SW 1271 (cell line): ENCODE data around the gene TTC21A.
A peak's percentile ranks its signal among the peaks of the same experiment; 100 is the strongest.

Source experiments
- DNase-seq, 2 experiments: peaks; one replicate each; lab custom pipeline; 2025; lab: John Stamatoyannopoulos, UW

TTC21A gene

DNA sequence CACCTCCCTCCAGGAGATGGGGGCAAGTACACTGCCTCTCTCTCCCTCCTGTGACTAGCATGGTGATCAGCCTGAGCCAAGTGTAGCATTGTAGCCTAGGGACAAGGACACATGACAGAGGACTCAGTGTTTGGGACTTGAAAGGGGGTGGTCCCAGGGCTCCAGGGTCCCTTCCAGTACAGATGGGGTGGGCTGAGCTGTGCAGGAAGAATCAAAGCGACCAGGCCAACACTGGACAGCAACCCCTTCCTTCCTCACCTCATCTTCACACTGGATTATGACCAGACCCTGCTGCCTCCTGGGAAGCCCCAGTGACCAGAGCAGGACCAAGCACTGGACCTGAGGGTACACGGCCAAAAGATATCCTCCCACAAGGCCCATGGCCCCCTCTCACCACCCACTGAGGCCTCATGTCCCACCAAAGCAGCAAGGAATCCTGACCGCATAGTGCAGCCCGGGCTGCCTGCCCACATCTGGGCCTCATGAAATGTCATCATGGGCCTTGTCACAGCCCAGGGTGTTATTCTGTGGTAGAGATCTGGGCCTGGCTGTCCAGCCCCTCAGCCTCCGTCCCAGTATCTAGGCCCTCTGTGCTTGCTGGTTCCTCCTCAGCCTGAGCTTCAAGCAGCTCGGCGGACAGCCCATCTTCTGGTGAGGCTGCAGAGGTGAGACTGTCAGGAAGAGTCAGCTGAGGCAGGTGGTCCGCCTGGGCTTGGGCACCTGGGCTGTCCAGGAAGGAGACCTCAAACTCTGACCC is 9.6 kb upstream of the TTC21A start:
- DNase-seq: no peak

DNA sequence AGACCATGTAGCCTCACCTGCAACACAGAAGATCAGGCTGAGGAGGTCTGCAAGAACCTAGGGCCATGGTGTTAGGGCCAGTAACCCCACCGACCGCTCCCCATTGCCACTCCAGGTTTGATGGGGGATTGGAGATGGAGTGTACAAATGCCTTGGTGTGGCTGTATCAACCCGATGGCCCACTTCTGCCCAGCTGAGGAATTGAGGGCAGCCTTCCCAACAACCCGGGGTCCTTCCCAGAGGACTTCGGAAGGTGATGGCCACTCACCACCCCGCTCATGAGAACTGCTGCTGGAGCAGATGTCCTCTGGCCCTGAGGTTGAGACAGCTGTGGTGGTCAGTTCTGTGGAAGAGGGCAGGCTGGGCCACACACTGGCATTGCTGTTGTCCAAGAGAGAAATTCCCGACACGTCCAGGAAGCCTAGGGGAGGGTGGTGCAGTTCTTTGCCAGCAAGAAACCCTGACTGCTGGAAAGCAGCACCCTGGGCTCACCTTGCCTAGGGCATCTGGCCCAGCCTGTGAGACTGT is 8.9 kb upstream of the TTC21A start:
- DNase-seq: no peak

DNA sequence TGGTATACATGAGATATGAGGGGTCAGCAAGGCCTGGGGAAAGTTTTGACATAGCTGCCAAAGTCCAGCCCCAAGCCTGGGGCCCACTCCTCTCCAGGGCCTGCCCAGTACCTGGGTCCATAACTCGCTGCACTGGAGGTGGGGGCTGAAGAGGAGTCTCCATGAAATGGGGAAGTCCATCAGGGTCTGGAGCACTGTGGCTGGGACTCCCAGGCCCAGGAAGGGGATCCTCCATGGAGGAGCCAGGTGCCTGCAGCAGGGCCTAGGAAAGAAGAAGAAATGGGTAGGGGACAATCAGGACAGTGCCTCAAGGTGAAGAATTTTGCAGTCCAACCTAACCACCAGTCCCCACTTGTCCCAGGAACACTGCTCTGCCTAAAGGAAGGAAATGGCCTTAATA is 8.2 kb upstream of the TTC21A start:
- no peak for DNase-seq

DNA sequence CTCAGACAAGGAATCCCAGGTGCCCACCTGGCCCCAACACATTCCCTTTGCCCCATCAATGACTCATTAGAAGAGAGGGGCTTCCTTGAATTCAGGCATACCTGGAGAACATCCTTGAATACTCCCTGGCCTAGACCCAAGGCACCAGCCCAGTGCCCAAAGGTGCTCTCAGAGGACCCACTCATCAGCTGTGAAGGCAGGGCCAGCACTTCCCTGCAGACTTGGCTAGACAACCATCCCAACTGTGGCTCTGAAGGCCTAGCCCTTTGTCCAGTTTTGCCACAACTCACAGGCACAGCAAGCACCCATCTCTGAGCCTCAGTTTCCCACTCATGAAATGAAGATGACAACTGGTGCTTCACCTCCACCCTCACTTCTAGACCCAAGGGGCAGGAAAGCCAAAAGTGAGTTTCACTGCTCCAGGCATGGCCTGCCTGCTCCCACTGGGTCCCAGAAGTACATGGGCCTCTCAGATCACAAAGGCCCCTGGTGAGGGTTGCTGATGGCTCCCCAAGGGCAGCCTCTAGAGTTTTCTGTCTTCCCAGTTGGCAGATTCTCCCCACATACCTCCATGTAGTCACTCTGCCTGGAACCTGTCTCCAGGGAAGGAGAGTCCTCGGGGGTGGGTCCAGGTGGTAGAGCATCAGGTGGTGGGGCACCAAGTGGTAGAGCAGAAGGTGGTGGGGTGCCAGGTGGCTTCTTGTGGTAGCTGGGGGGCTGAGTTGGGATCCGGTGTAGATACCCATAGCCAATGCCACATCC is 7.6 kb upstream of the TTC21A start:
- DNase-seq: no peak

DNA sequence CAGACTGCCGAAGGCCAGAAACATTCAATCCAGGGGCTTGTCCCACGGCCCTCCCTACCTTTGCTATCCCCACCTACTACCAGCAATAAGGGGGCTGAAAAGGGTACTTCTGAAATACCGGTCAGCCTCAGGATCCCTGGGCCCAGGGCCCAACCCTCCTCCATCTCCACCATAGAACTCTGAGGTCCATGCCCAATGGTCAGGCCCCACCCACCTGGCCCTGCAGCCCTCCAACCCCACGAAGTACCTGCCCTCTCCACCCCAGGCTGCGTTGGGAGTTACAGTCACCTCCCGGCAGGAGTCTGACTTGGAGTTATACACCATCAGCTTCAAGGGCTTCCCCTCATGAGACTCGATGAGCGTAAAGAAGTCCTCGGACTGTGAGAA is 7.0 kb upstream of the TTC21A start:
- no peak for DNase-seq

DNA sequence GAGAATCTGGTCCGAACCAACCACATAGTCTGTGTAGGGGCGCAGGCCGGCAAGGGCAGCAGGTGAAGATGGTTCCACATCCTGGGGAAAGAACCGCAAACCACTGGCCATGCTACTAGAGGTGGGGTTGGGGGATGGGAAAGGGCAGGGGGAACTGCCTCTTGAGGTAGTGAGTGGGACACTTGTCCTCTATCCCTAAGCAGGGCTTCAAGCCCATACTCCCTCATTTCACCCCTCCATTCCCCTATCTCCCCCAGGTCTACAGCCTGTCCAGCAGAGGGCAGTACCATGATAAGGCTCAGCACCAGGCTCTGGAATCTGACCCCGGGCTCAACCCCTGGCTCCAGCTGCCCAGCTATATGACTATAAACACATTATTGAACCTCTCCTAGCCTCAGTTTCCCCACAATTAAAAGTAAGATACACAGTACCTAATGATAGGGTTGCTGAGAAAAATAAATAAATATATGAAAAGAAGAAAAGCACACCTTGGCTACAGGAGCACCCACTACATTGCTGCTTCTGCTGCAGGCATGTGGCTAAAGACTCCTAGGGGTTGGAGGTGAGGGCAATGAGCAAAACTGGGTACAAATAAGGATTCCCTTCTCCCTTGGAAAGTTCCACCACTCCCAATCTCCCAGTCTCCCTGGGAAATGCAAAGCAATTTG is 6.3 kb upstream of the TTC21A start:
- DNase-seq: peak in 1 of 2 experiments; percentile 42

DNA sequence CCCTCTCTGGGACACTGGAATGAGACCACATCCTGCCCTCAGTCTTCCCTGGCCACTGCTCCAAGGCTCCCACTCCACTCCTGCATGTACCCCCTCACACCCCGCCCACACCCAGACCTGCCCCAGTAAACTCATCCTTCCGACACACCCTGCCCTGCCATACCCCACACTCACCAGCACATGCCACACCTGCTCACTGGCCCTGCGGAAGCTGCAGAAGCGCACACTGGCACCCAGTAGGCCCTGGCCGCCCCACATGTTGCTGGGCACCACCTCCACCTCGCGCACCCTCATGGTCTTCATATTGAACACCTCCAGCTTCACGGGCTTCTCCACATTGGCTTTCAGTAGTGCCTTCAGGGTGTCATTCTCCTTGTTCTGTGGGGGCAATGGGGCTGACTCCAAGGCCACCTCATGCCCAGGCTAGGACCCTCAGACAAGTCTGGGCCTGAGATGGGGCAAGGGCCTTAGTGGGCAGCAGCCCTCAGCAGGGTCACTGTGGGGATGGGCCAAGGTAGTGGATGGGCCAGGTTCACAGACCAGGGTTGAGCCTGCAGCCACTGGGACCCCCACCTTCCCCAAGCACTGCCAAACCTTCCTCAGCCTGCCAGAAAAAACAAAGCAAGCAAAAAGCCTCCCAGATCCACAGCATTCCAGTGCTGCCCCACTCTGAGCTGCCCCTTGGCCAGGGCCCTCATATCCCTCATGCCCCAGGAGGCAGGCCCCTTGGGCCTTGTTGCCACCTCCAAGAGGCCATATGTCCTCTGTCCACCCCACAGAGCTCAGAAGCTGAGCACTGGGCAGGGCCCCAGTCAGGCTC is 4.8 kb upstream of the TTC21A start:
- no peak for DNase-seq

DNA sequence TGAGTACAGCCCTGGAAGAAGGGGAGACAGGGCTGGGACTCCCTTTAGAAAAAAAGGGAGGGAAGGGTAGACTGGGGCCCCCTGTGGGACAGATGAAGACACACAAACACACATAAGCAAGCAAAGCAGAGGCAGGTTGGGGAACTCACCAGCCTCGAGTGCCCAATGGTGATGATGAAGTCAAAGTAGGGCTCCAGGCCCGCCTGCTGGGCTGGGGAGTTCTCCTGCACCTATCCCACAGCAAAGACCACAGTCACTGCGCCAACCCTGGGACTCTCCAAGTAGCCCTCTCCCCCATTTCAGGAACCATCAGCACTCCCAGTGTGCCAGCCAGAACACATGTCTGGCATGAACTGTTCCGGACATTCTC is 4.2 kb upstream of the TTC21A start:
- DNase-seq: peak in 1 of 2 experiments; percentile 10

DNA sequence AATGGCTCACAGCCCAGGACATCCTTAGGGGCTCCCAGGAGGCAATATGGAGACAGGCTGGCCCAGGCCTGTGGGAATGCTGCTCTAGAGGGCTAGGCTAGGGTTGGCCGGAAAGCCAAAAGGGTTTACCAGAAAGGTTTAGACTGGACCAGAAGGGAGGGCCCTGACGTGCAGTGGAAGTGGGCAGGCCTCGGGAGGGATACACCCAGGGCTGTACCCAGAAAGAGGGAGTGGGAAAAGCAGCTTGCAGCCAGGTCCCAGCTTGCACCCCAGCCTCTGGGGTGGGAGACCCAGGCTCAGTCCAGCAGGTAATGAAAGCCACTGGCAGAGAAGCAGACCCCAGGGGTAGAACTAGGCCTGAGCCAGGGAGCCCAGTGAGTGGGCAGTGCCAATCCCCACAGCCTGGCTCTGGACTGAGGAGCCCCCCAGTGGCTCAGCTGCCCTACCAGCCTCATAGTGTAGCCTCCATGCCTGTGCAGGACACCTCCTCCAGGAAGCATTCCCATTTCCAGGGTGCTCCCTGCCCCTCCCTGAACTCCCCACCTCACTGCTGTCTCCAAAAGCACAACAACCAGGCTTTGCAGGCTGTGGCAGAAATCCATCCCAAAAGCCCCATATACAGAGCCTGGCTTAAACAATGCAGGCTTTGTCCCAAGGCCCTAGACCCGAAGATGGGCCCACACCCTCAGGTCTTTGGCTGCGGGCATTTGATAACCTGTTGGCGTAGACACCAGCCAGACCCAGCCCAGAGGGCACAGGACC is 3.5 kb upstream of the TTC21A start:
- no peak for DNase-seq

DNA sequence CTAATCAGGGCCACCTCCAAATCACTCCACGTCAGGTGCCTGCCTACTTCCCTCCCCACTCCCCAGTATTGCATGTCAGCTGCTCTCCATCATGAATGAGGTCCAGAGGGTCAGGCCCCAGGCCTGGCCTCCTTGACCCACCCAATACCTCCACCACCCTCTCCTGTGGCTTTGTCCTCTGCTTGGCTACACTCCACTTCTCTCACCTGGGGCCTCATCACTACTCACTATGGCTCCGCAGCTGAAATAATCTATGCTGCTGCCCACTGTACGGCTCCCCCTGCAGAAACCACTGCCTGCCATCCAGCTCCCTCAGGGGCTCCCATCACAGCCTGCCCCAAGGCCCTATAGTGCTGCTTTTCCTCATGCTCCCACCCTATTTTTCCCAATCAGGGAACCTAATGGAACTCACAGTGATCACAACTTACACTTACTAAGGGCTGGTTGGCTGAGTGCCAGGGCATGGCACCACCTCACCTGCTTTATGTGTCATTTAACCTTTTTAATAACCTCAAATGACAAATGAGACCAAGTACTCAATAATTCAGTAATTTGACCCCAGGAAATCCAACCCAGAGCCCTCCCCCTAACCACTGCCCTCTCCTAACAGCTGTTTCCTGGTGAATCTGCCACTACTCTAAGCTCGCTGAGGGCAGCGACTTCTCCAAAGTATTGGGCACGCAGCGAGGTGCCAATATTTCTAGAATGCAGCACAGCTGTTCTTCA is 2.4 kb upstream of the TTC21A start:
- no peak for DNase-seq

DNA sequence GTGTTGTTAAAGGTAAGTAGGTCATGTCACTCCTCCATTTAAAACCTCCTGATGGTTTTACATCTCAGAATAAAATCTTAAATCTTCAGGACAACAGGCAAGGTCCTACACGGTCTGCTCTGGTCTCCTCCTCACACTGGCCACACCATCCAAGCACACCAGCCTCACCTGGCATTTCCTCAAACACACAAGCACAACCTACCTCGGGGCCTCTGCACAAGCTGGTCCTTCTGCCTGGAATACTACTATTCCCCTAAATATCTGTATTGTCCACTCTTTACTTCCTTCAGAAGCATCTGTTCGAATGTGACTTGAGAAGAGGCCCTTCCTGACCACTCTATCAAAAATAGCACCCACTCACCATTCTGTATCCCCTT is 1.8 kb upstream of the TTC21A start:
- DNase-seq: no peak

DNA sequence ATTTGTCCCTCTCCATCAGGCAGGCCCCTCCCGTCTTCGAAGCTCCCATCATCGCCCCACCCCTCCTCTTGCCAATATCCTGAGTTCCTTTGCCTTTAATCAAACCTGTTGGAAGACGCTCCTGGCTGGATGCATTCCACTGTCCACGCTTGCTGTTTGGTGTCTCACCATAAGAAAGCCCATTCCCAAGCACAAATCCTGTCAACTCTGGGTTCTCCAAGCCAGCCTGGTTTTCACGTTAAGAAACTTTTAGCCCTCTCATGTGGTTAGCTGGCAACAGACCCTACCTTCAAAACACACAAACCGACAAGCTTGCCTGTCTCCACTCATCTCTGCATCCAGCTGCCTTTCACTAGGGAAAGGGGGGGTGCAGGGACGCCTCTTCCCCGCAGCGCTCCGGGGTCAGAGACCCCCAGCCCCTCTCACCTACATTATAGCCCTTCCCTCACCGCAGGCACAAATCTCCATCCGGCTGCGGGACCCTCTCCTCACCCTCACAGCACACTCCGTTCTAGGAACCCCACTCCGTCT is 1.1 kb upstream of the TTC21A start:
- DNase-seq: peak in 1 of 2 experiments; percentile 23

DNA sequence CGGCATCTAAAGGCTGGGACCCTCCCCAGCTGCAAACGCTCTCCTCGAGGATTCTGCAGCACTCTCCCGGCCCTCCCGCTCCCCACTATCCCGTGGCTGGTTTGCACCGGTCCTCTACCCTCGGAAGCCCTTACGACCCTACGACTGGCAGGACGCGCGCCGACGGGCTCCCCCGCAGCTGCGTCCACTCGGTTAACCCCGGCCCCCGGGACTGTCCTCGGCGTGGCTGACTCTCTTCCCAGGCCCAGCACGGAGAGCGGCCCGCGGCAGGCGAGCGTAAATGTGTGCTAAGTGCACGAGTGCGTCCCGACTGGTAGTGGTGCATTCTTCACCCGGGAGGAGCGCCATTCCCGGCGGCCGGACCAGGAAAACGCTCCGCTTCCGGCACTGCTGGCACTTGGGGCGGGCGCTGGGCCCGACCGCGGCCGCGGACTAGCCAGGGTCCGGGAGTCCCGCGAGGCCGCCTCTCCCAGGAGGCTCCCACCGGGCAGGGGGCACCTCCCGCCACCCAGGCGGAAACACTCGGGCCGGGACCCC is 561 bp upstream of the TTC21A start:
- DNase-seq: no peak

DNA sequence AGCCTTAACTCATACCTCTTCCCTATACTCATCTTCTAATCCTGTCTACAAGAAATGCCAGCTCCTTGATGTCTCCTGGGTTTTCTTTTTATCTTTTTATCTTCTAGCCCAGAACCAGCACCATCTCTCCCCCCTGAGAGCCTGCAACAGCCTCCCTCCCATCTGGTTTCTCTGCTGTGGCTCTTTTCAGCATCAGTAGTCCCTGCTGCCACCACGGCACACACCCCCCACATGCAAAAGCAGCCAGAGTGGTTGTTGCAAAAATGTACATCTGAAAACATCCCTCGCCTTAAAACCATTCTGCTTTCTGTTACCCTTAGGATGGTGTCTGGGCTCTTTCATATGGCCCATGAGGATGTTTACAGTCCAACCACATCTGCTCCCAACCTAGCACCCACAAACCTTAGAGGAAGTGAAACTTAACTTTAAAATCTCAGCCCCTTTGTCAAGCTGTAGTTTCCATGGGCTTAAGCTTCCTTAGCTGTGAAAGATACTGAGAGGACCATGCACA is 775 bp downstream of the TTC21A start:
- DNase-seq: no peak

DNA sequence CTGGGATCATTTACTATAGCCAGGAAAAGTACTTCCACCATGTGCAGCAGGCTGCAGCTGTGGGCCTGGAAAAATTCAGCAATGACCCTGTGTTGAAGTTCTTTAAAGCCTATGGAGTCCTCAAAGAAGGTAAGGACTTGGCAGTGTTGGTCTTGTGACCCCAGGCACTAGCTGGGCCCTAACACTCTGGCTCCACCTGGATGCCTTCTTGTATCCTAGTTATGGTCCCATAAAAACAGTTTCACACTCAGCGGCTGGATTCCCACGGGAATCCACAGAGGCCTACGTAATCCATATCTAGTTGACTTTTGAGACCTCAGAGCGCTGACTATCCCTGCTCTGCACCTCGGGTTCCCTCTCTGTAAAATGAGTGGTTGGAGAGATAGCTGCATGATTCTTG is 1.6 kb downstream of the TTC21A start:
- DNase-seq: no peak

DNA sequence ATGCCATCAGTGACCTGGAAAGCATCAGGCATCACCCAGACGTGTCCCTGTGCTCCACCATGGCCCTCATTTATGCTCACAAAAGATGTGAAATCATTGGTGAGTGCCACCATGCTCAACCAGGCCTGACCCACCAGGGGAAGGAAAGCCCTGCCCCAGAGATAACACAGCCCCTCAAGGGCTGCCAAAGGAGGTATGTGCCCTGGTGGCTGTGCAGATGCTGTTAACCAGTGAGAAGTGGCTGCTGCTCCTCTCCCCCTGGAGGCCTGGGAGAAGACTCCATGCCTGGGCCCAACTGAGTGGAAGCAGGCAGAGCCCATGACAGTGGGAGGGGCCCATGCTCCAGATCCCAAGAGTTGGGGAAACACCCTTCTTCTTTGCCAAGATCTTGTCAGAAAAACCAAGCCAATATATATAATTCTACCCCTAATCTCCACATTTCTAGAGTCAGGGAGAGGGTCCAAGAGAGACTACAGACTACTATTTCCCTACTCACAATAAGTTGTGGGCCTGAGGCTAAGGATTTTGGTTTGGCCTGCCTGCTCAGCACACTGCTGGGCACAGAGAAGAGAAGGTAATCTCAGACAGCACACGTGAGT is 2.7 kb downstream of the TTC21A start:
- DNase-seq: no peak

DNA sequence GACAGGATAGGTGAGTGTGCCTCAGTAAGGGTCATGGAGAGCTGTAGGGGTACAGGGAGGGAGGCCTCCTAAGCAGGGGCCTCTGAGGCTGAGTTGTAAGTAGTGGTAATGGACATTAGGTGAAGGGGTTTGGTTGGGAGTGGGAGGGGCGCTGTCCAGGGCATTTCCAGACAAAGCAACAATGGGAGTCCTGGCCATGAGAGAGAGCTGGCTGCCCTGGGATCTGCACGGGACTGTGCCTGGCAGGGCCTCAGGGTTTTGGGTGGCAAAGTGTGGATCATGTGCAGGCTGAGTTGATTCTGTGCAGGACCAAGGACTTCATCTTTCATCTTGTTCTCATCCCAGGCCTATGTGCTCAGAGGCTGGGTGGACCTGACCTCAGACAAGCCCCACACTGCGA is 4.6 kb downstream of the TTC21A start:
- DNase-seq: no peak

DNA sequence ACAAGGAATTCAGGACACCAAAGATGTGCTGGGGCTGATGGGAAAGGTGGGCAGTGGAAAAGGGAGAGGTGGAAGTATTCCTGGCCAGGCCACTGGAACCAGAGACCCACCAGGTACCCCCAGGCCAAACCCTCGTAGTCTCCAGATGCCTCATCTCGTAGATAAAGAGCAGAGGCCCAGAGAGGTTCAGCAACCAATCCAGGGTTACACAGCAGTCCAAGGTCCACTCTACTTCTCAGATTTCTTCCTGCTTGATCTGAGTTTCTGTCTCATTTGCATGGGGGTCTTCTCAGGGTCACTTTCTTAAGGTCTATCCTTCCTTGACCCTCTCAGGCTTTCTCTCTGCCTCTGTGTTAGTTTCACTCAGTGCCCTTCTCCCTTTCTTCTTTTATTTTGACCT is 5.1 kb downstream of the TTC21A start:
- DNase-seq: no peak

DNA sequence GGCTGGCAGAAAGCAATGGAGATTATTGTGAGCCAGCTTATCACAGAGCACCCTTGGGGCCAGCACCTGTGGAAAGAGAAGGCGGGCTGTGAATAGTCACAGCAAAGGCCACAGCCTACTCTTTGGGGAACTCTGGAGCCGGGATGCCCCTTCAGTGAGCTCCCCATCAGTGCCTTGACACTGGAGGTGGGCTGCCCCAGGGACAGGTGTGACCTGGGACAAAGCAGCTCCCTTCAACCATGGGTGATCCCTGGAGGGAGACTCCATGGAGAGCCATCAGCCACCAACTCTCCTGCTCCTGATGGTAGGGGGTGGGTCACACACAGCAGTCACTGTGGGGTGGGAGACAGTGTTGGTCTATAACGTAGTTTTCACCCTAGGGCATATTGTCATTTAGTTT is 5.8 kb downstream of the TTC21A start:
- no peak for DNase-seq
